Smooth muscle cell (in vitro differentiated cells): ENCODE results near the gene MMP7. TPM values are rescaled to one million over a fixed set of nuclear protein-coding genes. Genes with fewer than 3 reads are reported as not detected.

Experiments
- DNase-seq: peaks from one replicate; lab custom pipeline; 2025; ENCODE audit not compliant: unreplicated experiment; lab: John Stamatoyannopoulos, UW
- H2AFZ ChIP-seq: fragments of 200-600 bp; sonication (generic); 2 replicates; pipeline ENCODE4 v1.6.0; 2016; ENCODE audit warnings: antibody characterized with exemption, low read depth, mild to moderate bottlenecking
- H3F3A ChIP-seq: fragments of 200-600 bp; sonication (generic); 2 replicates; pipeline ENCODE4 v1.6.0; 2017; ENCODE audit warnings: antibody characterized with exemption, low read depth
- H3K27ac ChIP-seq: fragments of 200-600 bp; sonication (generic); 2 replicates; pipeline ENCODE4 v1.5.1; 2016; ENCODE audit warnings: low read depth, mild to moderate bottlenecking
- H3K27me3 ChIP-seq: fragments of 200-600 bp; sonication (generic); 2 replicates; pipeline ENCODE4 v1.6.1; 2016; ENCODE audit warnings: low read depth, mild to moderate bottlenecking
- H3K36me3 ChIP-seq: fragments of 200-600 bp; sonication (generic); 2 replicates; pipeline ENCODE4 v1.5.1; 2016; ENCODE audit warnings: low read depth
- H3K4me1 ChIP-seq: fragments of 200-600 bp; sonication (generic); 2 replicates; pipeline ENCODE4 v1.5.1; 2016; ENCODE audit warnings: low read depth
- H3K4me2 ChIP-seq: fragments of 200-600 bp; sonication (generic); 2 replicates; pipeline ENCODE4 v1.6.0; 2016; ENCODE audit warnings: mild to moderate bottlenecking
- H3K4me3 ChIP-seq: fragments of 200-600 bp; sonication (generic); 2 replicates; pipeline ENCODE4 v1.5.1; 2016; ENCODE audit warnings: mild to moderate bottlenecking
- H3K79me2 ChIP-seq: fragments of 200-600 bp; sonication (generic); 2 replicates; pipeline ENCODE4 v1.6.0; 2016; ENCODE audit warnings: low read depth, mild to moderate bottlenecking
- H3K9ac ChIP-seq: fragments of 200-600 bp; sonication (generic); 2 replicates; pipeline ENCODE4 v1.6.0; 2016; ENCODE audit warnings: low read depth
- H3K9me3 ChIP-seq: fragments of 200-600 bp; sonication (generic); replicated peaks from 2 replicates; pipeline ENCODE4 v1.5.1; 2016; ENCODE audit warnings: low read depth
- H4K20me1 ChIP-seq: fragments of 200-600 bp; sonication (generic); 2 replicates; pipeline ENCODE4 v1.6.0; 2016; ENCODE audit warnings: low read depth
- WGBS: methylation state at CpG from one replicate; pipeline ENCODE4 v1.1.7; 2016; ENCODE audit warnings: low lambda C conversion rate; 5-methylcytosine and 5-hydroxymethylcytosine counted together
- polyA plus RNA-seq: library from polyadenylated mRNA; unstranded; fragments of >200 nt; fragmentation: Nextera tagmentation; extraction: Ambion mirVana; gene quantifications from 2 replicates; pipeline ENCODE4 v1.2.1, GENCODE V29; 2016
- total RNA-seq: library from RNA; depleted of rRNA; stranded (reverse); fragments of >200 nt; gene quantifications from 2 replicates; pipeline ENCODE4 v1.2.3, GENCODE V29; 2014
- TF ChIP-seq, protein P1 (sequence below): fragments of 200-600 bp; sonication (generic); IDR thresholded peaks from 2 replicates; pipeline ENCODE4 v1.5.1; 2017; ENCODE audit warnings: borderline replicate concordance, mild to moderate bottlenecking, antibody characterized with exemption; ENCODE audit not compliant: insufficient read depth, poor library complexity, severe bottlenecking

Gene MMP7
- total and polyA plus RNA-seq, 2 experiments from 2014 or later, result 8.0 to 16.4 TPM

DNA sequence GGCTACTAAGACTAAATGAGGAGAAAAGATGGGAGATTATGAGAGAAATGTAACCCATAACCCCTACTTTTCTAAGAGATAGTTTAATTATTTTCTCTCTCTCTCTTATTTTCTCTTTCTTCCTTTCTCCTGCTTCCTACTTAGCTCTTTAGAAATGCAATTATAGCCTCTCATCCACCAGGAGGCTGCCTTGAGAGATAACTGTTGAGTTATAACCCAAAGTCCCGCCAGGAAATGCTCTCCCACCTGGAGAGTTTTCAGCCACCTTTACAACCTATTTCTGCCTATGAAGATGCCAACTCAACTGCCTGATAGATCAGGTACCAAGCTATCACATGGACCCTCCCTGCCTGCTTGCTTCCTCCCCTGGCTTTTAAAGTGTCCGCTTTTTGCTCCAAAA lies 44.0 kb downstream of the MMP7 start:
- Histone ChIP-seq H2AFZ (no peak overlapping the region), H3K27me3 (no peaks in the 10 kb centered on the region), H3K9me3 (no peaks in the 10 kb centered on the region), H3K4me1 (no peaks in the 10 kb centered on the region), H3K79me2 (no peaks in the 10 kb centered on the region), H4K20me1 (no peaks in the 10 kb centered on the region), H3F3A (no peaks in the 10 kb centered on the region), H3K4me2 (no peak overlapping the region), H3K4me3 (no peak overlapping the region), H3K9ac (no peak overlapping the region), H3K27ac (no peak overlapping the region), H3K36me3 (no peaks in the 10 kb centered on the region)
- 89% methylated on average over 2 of the region's 2 CpGs for WGBS
- DNase-seq, result no peak
- TF ChIP-seq, protein P1, sequence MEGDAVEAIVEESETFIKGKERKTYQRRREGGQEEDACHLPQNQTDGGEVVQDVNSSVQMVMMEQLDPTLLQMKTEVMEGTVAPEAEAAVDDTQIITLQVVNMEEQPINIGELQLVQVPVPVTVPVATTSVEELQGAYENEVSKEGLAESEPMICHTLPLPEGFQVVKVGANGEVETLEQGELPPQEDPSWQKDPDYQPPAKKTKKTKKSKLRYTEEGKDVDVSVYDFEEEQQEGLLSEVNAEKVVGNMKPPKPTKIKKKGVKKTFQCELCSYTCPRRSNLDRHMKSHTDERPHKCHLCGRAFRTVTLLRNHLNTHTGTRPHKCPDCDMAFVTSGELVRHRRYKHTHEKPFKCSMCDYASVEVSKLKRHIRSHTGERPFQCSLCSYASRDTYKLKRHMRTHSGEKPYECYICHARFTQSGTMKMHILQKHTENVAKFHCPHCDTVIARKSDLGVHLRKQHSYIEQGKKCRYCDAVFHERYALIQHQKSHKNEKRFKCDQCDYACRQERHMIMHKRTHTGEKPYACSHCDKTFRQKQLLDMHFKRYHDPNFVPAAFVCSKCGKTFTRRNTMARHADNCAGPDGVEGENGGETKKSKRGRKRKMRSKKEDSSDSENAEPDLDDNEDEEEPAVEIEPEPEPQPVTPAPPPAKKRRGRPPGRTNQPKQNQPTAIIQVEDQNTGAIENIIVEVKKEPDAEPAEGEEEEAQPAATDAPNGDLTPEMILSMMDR, result no peak

DNA sequence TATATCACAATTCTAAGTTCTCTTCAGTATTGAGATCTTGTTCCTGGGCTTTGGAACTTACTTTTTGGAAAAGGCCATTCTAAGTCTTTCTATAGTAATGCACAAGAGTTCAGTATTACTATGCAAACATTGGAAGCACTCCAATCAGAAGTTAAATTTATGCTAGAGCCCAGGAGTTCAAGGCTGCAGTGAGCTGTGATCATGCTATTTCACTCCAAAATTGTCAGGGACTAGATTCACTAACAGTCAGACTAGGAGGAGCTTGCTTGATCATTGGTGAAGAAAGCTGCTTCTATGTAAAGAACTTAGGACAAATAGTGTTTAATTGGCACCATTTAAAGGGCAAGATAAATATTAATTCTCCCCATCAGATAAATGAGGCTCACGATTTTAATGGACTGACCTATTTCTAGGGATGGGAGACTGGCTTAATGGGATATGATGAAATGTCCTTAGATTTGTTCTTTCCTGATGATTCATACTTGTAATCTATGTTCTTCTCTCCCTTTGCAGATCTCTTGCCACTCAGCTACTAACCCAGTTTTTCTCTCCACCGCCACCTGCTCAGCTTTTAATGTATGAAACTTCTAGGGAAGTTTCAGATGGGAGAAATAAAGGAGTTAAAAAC lies 45.3 kb downstream of the MMP7 start:
- Histone ChIP-seq H3K79me2 (no peaks in the 10 kb centered on the region), H3K9me3 (no peaks in the 10 kb centered on the region), H3K27ac (no peak overlapping the region), H3K4me3 (no peak overlapping the region), H4K20me1 (no peaks in the 10 kb centered on the region), H3K9ac (no peak overlapping the region), H3K36me3 (no peaks in the 10 kb centered on the region), H3K4me2 (no peak overlapping the region), H2AFZ (no peak overlapping the region), H3K4me1 (no peaks in the 10 kb centered on the region), H3F3A (no peaks in the 10 kb centered on the region), H3K27me3 (no peaks in the 10 kb centered on the region)
- WGBS, result 71% methylated on average over 2 of the region's 2 CpGs
- TF ChIP-seq, protein P1, result no peak
- no peak for DNase-seq

DNA sequence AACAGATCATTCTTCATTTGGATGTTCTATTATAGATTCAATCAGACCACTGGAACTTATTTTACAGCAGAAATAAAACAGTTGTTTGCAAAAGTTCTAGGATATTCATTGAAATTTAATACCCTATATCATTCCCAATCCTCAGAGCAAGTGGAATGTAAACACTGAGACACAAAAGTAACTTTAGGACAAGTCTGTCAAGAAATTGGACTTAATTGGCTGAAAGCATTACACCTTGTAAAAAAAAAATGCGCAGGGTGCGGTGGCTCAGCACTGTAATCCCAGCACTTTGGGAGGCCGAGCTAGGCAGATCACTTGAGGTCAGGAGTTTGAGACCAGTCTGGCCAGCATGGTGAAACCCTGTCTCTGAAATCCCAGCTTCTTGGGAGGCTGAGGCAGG lies 48.1 kb downstream of the MMP7 start:
- Histone ChIP-seq H3K4me3 (no peak overlapping the region), H2AFZ (no peak overlapping the region), H3F3A (no peaks in the 10 kb centered on the region), H4K20me1 (no peaks in the 10 kb centered on the region), H3K27me3 (no peaks in the 10 kb centered on the region), H3K36me3 (no peaks in the 10 kb centered on the region), H3K9me3 (no peaks in the 10 kb centered on the region), H3K9ac (no peak overlapping the region), H3K79me2 (no peaks in the 10 kb centered on the region), H3K4me1 (no peaks in the 10 kb centered on the region), H3K27ac (no peak overlapping the region), H3K4me2 (no peak overlapping the region)
- TF ChIP-seq, protein P1, result no peak
- no peak for DNase-seq
- WGBS, result 50% methylated on average over 3 of the region's 3 CpGs

DNA sequence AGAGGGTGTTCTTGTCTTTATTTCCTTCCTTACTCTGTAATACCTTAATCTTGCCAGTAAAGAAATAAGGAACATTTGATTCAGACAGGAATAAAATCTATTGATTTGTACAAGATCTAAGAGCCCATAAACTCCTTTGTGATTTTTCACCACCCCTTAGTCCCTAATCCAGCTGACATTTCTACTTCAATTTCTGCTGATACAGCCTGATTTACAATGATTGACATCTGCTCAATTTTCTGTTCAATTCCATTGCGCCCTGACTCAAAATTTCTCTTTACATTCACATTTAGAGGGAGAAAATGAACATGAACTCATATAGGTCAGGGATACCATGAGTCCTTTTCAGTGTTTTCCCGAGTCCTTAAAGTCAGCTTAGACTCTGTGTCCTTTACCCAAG lies 50.8 kb downstream of the MMP7 start:
- Histone ChIP-seq H3K9ac (no peak overlapping the region), H3K79me2 (no peaks in the 10 kb centered on the region), H3K4me1 (peaks cover 13% of the 10 kb centered on the region), H3K27ac (no peak overlapping the region), H3K4me2 (no peak overlapping the region), H4K20me1 (no peaks in the 10 kb centered on the region), H3K27me3 (no peaks in the 10 kb centered on the region), H2AFZ (no peak overlapping the region), H3K4me3 (no peak overlapping the region), H3K36me3 (no peaks in the 10 kb centered on the region), H3K9me3 (no peaks in the 10 kb centered on the region), H3F3A (no peaks in the 10 kb centered on the region)
- TF ChIP-seq, protein P1, result no peak
- 94% methylated on average over 2 of the region's 2 CpGs for WGBS
- DNase-seq, result no peak
